GM23338 (cell line): ENCODE data around the gene MTHFD1L.

Experiments used
- CTCF ChIP-seq, 2 experiments: fragments of 200-600 bp in 1 of 2; sonication (generic) in 1 of 2; conservative IDR thresholded peaks; 2 replicates each; pipeline versions ENCODE4 v1.5.1 to v1.6.1; 2016 to 2017; ENCODE audit warnings: antibody characterized with exemption in 2 of 2, low read depth in 2 of 2, mild to moderate bottlenecking in 2 of 2, moderate library complexity in 1 of 2
- JUNB ChIP-seq: IDR thresholded peaks from one replicate; pipeline ENCODE4 v1.6.1; 2016; ENCODE audit warnings: antibody characterized with exemption; ENCODE audit not compliant: unreplicated experiment
- POLR2AphosphoS5 ChIP-seq: IDR thresholded peaks from 2 replicates; pipeline ENCODE4 v1.6.1; 2016; ENCODE audit warnings: antibody characterized with exemption, low read depth
- REST ChIP-seq: IDR thresholded peaks from one replicate; pipeline ENCODE4 v1.6.1; 2018; ENCODE audit warnings: antibody characterized with exemption; ENCODE audit not compliant: unreplicated experiment

- TF ChIP-seq REST = no peak
- no peak for TF ChIP-seq CTCF (conservative IDR thresholded peaks at IDR 0.05; ENCODE audit: low read depth in 2 of 2)
- no peak for TF ChIP-seq JUNB
- TF ChIP-seq POLR2AphosphoS5 = no peak
Observed at GRCh38 chr6:150848400-150848799, 17.1 kb upstream of the MTHFD1L start.
